ENCODE data around the gene PDRG1.

DNA sequence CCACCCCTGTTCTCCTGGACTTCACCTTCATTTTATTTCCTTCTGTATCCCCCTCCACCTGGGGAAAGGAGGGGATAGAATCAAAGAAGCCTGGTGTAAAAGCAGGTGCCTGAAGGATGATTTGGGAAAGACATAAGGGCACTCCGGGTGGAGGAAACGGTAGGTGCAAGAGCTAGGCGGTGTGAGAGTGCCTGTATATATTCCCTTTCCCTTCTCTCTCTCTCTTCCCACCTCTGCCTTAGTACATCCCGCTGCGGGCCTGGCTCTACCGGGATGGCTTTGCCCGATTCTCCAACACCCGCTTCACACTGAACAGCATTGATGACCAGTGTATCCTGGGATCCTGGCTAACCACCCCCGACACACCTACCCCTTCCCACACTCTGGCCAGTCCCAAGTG lies 26.2 kb downstream of the PDRG1 start:
- TF ChIP-seq, protein P1, sequence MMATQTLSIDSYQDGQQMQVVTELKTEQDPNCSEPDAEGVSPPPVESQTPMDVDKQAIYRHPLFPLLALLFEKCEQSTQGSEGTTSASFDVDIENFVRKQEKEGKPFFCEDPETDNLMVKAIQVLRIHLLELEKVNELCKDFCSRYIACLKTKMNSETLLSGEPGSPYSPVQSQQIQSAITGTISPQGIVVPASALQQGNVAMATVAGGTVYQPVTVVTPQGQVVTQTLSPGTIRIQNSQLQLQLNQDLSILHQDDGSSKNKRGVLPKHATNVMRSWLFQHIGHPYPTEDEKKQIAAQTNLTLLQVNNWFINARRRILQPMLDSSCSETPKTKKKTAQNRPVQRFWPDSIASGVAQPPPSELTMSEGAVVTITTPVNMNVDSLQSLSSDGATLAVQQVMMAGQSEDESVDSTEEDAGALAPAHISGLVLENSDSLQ (IDR thresholded peaks at IDR 0.05), result no peak
- TF ChIP-seq BHLHE40 (IDR thresholded peaks at IDR 0.05; ENCODE audit: borderline replicate concordance) (no peak), SP1 (IDR thresholded peaks at IDR 0.05) (no peak), SUZ12 (IDR thresholded peaks at IDR 0.05) (no peak), LEF1 (IDR thresholded peaks at IDR 0.05; ENCODE audit: borderline replicate concordance) (no peak), FOXM1 (IDR thresholded peaks at IDR 0.05; ENCODE audit: borderline replicate concordance) (no peak), FOXK2 (IDR thresholded peaks at IDR 0.05) (no peak), NFRKB (IDR thresholded peaks at IDR 0.05) (no peak), HDGF (IDR thresholded peaks at IDR 0.05; ENCODE audit: borderline replicate concordance) (no peak), FOXA1 (IDR thresholded peaks at IDR 0.05) (no peak)

Data from HEK293T (cell line).